ENCODE results near the gene CELF2.

GRCh38 chr10:11328264-11329061 is 310.8 kb downstream of the CELF2 start:
- TF ChIP-seq CTCF (IDR thresholded peaks at IDR 0.05; ENCODE audit: low read depth, low read length, poor library complexity, severe bottlenecking) (no peak), EZH2phosphoT487 (IDR thresholded peaks at IDR 0.05; ENCODE audit: borderline replicate concordance, low read length) (no peak)

Measured in DOHH2 (cell line).